Glutamatergic neuron (in vitro differentiated cells): ENCODE data around the gene BLM. TPM values are rescaled to one million over a fixed set of nuclear protein-coding genes. Genes with fewer than 3 reads are reported as not detected.

Experiments
- DNase-seq: peaks from one replicate; pipeline ENCODE4 v3.0.0; 2022
- H3K27ac Mint-ChIP-seq: one replicate; pipeline ENCODE4 v1.8.0; 2020; ENCODE audit warnings: mild to moderate bottlenecking, mixed read lengths, inconsistent platforms; ENCODE audit not compliant: unreplicated experiment
- H3K27me3 Mint-ChIP-seq: one replicate; pipeline ENCODE4 v1.8.0; 2020; ENCODE audit warnings: mild to moderate bottlenecking, moderate library complexity, mixed read lengths, inconsistent platforms; ENCODE audit not compliant: unreplicated experiment
- H3K36me3 Mint-ChIP-seq: one replicate; pipeline ENCODE4 v1.8.0; 2020; ENCODE audit warnings: mild to moderate bottlenecking, mixed read lengths, inconsistent platforms; ENCODE audit not compliant: unreplicated experiment
- H3K4me1 Mint-ChIP-seq: one replicate; pipeline ENCODE4 v1.8.0; 2020; ENCODE audit warnings: mild to moderate bottlenecking, low read depth, mixed read lengths, inconsistent platforms; ENCODE audit not compliant: unreplicated experiment
- H3K4me3 Mint-ChIP-seq: one replicate; pipeline ENCODE4 v1.8.0; 2020; ENCODE audit warnings: mild to moderate bottlenecking, mixed read lengths, inconsistent platforms; ENCODE audit not compliant: unreplicated experiment
- H3K9me3 Mint-ChIP-seq: one replicate; pipeline ENCODE4 v1.8.0; 2020; ENCODE audit warnings: mild to moderate bottlenecking, moderate library complexity, mixed read lengths, inconsistent platforms; ENCODE audit not compliant: unreplicated experiment
- CTCF ChIP-seq: fragments of 200-600 bp; sonication (generic); IDR thresholded peaks from one replicate; pipeline ENCODE4 v1.5.0; 2021; ENCODE audit not compliant: partially characterized antibody, unreplicated experiment
- total RNA-seq: library from RNA; stranded (reverse); fragmentation: NEBNext Ultra II Directional; extraction: Animal tissue kit (Norgen Biotek cat#: 25700); gene quantifications from one replicate; pipeline ENCODE4 v1.2.1, GENCODE V29; 2021; ENCODE audit not compliant: unreplicated experiment

The BLM gene
- total RNA-seq, 1 donor from 2014 or later = 5.4 TPM

DNA sequence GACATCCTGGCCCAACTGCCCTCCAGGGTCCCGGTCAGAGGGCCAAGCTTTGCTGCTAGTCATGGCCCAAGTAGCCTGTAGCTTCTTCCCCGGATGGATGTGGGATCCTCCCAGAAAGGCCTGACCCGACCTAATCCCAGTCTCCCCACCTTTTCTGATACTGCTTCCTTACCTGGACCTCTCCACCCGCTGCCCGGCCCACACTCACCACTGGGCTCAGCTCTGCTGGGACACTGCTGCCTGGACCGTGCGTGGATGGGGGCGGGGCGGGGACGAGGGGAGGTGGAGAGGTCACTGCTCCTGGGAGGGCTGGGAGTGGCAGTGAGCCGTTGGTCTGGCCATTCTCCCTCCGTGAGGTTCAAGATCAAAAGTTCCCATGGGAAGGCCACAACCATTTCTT, 111.0 kb downstream of the BLM start:
- Mint-ChIP-seq H3K27ac (no peak overlapping the region), H3K4me3 (no peak overlapping the region), H3K4me1 (no peaks in the 10 kb centered on the region), H3K36me3 (no peaks in the 10 kb centered on the region), H3K9me3 (peaks cover 2% of the 10 kb centered on the region), H3K27me3 (peaks cover 4% of the 10 kb centered on the region)
- DNase-seq = no peak
- TF ChIP-seq CTCF = no peak

- Mint-ChIP-seq H3K36me3 (no peaks in the 10 kb centered on the region), H3K27me3 (peaks cover 4% of the 10 kb centered on the region), H3K4me1 (no peaks in the 10 kb centered on the region), H3K4me3 (no peak overlapping the region), H3K9me3 (peaks cover 2% of the 10 kb centered on the region), H3K27ac (no peak overlapping the region)
- no peak for TF ChIP-seq CTCF
- no peak for DNase-seq
These were observed 112.0 kb downstream of the BLM start for GRCh38 chr15:90829126-90829525.

DNA sequence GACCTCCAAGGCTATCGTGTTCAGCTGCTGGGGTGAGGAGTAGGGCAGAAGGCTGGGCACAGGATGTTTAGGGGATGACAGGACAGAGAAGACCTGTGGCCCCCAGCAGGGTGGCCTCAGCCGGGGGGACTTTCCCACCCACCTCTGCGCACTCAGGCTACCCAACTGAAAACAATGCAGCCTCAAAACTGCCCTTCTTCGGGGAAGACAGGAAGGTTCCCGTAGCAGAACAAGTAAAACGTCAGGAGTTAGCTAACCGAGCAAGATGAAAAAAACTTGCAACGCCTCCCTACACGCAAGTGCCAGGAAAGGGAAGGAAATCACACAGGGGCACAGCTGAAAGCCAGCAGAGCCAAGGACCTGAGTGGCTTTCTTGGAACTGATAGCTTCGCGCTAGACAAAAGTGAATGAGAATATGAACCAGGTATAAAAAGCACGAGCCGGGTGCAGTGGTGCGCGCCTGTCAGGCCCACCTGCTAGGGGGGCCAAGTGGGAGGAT, 112.8 kb downstream of the BLM start:
- Mint-ChIP-seq H3K4me1 (no peaks in the 10 kb centered on the region), H3K27ac (peak overlapping the region; percentile 17), H3K9me3 (peaks cover 2% of the 10 kb centered on the region), H3K27me3 (peaks cover 4% of the 10 kb centered on the region), H3K36me3 (no peaks in the 10 kb centered on the region), H3K4me3 (no peak overlapping the region)
- no peak for TF ChIP-seq CTCF
- no peak for DNase-seq

GRCh38 chr15:90834626-90835025, 117.5 kb downstream of the BLM start:
- Mint-ChIP-seq H3K36me3 (no peaks in the 10 kb centered on the region), H3K4me3 (no peak overlapping the region), H3K27ac (no peak overlapping the region), H3K9me3 (no peaks in the 10 kb centered on the region), H3K27me3 (peaks cover 3% of the 10 kb centered on the region), H3K4me1 (no peaks in the 10 kb centered on the region)
- DNase-seq = no peak
- no peak for TF ChIP-seq CTCF

DNA sequence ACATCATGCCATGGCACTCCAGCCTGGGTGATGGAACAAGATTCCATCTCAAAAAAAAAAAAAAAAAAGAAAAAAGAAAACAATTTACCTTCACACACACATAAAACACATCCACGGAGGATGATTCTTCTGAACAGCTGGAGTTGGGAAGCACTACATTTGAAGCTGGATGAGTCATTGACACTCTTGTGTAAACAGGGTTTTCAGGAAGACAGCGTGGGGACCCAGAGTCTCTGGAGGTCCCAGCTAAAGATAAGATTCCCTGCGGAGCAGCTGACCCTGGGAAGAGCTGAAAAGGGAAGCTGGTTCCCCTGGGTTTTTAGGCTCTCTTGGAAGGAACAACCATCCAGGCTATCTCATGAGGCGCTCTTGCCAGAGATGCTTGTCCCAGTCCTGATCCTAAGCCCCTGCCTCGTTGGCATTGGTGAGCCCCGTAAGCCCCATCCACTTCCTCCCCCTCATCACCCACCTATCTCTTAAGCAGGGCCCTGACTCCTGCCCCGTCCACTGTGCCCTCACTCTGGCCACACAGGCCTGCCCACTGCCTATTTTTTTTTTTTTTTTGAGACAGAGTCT, 119.2 kb downstream of the BLM start:
- TF ChIP-seq CTCF = no peak
- Mint-ChIP-seq H3K9me3 (no peaks in the 10 kb centered on the region), H3K4me1 (no peaks in the 10 kb centered on the region), H3K27ac (no peak overlapping the region), H3K4me3 (no peak overlapping the region), H3K27me3 (peaks cover 2% of the 10 kb centered on the region), H3K36me3 (no peaks in the 10 kb centered on the region)
- DNase-seq = no peak
